Effector memory CD4-positive, alpha-beta T cell (primary cell): Measurements from ENCODE around the gene MTERF4.

Source experiments
- DNase-seq, 3 donors: peaks; one replicate each; pipeline ENCODE4 v3.0.0-alpha.2; 2020
- H3K27ac ChIP-seq: 2 replicates; pipeline ENCODE4 v1.7.0; 2013; ENCODE audit warnings: mild to moderate bottlenecking, low read length, moderate library complexity; ENCODE audit not compliant: insufficient read depth, poor library complexity, severe bottlenecking
- H3K27me3 ChIP-seq: replicated peaks from 2 replicates; pipeline ENCODE4 v1.7.0; 2013; ENCODE audit warnings: mild to moderate bottlenecking, low read length; ENCODE audit not compliant: insufficient read depth, control insufficient read depth, poor library complexity, severe bottlenecking
- H3K36me3 ChIP-seq: 2 replicates; pipeline ENCODE4 v1.7.0; 2013; ENCODE audit warnings: mild to moderate bottlenecking, low read length, moderate library complexity; ENCODE audit not compliant: control insufficient read depth, insufficient read depth
- H3K4me1 ChIP-seq: 2 replicates; pipeline ENCODE4 v1.7.0; 2013; ENCODE audit warnings: low read length, mild to moderate bottlenecking; ENCODE audit not compliant: control insufficient read depth, insufficient read depth, poor library complexity, severe bottlenecking
- H3K4me3 ChIP-seq: 2 replicates; pipeline ENCODE4 v1.7.0; 2013; ENCODE audit warnings: low read length, low read depth, mild to moderate bottlenecking; ENCODE audit not compliant: insufficient read depth, poor library complexity, severe bottlenecking
- H3K9me3 ChIP-seq: 2 replicates; pipeline ENCODE4 v1.7.0; 2013; ENCODE audit warnings: mild to moderate bottlenecking, low read length, moderate library complexity; ENCODE audit not compliant: control insufficient read depth
- total RNA-seq, 3 donors: gene quantifications; one replicate each; lab custom pipeline; 2026; lab: John Stamatoyannopoulos, UW

Gene MTERF4, protein sequence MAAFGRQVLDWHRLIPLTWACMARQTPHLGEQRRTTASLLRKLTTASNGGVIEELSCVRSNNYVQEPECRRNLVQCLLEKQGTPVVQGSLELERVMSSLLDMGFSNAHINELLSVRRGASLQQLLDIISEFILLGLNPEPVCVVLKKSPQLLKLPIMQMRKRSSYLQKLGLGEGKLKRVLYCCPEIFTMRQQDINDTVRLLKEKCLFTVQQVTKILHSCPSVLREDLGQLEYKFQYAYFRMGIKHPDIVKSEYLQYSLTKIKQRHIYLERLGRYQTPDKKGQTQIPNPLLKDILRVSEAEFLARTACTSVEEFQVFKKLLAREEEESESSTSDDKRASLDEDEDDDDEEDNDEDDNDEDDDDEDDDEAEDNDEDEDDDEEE
- total RNA-seq: 47.6 to 81.1 (median 60.8) reads per million in 3 donors

DNA sequence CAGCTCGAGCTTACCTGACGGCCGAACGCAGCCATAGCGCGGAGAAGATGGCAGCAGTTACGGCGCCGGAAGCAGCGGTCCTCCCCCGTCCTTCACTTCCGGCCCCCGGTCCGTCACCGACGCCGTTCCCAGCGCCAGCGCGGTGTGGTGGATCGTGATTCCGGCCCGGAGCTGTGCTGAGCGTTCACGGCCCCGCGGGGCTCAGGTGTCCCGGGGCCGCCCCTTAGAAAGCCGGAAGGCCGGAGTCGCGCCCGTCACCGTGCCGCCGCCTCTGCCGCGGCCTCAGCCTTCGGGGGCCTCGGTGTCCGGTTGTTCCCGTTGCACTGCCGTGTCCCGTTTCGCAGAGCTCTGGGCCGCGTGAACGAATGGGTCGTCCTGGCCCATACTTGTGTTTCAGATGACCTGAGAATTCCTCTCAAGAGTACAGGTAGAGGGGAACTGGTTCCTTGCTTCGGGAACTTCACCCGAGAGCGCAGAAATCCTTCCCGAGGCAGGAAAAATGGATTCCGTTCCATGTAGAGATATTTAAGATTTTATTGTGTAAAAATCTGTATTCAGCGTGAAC is at the start of gene MTERF4:
TSS of gene MTERF4 (minus strand) at position 49 of the 565 bp plus-strand sequence. CDS start at position 35, 14 bp downstream.
- DNase-seq: peak; percentile 76 to 85 (median 80)

DNA sequence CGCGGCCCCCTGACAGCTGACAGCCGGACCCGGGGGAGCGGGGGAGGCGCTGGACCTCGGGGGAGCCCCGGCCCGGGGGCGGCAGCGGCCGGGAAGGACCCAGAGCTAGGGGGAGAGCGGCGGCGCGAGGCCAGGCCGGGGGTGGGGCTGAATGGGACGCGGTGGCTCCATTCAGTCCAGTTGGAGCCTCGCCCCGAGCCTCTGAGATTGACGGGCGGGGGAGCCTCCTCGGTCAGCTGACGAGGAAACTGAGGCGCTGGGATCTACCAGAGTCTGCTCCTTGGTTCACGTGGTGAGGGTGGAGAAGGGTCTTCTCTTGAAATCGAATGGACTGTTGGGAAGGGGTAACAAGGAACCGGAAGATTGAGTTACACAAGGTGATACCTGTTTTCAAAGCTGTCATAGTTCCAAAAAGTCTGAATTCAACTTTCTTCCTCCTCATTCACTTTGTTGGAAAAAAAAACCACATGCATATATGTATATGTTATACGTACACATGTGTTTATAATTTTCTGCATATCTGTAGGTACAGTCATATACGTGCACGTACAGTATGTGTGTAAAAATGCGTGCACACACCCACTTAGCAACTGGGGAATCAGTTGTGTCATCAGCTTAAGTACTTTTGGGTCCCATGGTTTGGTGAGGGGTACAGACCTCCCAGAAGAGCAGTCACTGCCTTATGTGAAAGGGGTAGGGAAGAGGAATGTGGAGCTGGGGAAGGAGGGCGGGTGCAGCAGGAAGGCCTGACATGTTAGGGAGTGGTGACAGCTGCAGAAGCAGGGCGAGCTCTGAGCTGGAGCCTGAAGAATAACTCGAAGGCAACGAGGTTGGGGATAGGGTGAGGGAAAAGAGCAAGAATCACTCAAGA is 48.8 kb upstream of the MTERF4 start:
- Histone ChIP-seq H3K27ac (peak overlapping the region; percentile 72), H3K4me3 (peak overlapping the region; percentile 92), H3K27me3 (no peaks in the 10 kb centered on the region), H3K4me1 (peaks cover 17% of the 10 kb centered on the region), H3K36me3 (no peaks in the 10 kb centered on the region), H3K9me3 (no peaks in the 10 kb centered on the region)
- no peak for DNase-seq

More for the DNA sequence above, at the start of gene MTERF4:
- Histone ChIP-seq H3K27me3 (no peaks in the 10 kb centered on the region), H3K27ac (peak within 1 kb of the TSS; percentile 89), H3K4me1 (peaks cover 17% of the 10 kb centered on the region), H3K4me3 (peak within 1 kb of the TSS; percentile 82), H3K9me3 (no peaks in the 10 kb centered on the region), H3K36me3 (peaks cover 35% of the 10 kb centered on the region)

DNA sequence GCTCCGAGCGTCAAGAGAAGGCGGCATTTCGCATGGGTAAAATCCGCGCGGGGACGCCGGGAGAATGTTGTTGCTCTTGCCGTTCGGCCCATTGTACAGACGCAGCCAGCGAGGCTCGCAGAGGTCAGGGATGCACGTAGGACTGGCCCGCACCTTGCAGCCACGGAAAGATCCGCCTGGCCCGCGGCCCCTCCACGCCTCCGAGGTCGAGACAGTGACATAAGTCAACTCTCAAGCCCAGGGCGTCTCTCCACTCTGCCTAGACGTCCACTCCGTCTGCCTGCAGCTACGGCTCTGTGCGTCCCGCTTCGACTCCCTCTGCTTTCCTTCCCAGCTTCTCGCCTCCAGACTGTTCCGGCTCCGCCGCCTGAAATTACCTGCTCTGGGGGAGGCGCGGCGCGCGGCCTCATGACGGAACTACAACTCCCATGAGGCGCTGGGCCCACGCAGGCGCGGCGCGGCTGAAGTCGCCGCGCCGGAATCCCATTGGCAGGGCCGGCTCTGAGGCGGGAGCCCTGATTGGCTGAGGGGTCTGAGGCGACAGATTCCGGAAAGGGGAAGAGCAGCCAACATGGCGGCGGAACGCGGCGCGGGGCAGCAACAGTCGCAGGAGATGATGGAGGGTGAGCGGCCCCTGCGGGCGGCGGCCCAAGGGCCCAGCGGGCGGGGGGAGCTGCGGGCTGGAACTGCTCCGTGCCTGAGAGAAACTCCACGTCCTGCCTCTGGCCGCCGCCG is 48.0 kb upstream of the MTERF4 start, which contains the start of gene PPP1R7:
TSS of gene PPP1R7 (plus strand) at position 543 of the 735 bp plus-strand sequence. CDS start at position 572, 29 bp downstream.
- Histone ChIP-seq H3K4me1 (peaks cover 17% of the 10 kb centered on the region), H3K27ac (peak within 1 kb of the TSS; percentile 72), H3K27me3 (no peaks in the 10 kb centered on the region), H3K9me3 (no peaks in the 10 kb centered on the region), H3K4me3 (peak within 1 kb of the TSS; percentile 92), H3K36me3 (no peaks in the 10 kb centered on the region)
- peak; percentile 91 to 95 (median 94) for DNase-seq

DNA sequence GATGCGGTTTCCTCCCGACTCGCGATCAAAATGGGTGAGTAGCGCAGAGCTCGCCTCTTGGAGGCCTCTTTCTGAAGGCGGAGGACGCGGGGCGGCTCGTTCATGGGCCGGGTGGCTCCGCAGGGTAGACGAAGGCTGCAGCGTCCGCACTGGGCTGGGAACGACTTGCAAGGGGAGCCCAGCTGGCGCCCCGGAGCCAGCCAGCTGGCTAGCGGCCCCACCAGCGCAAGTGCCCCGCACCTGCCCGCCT is 47.5 kb upstream of the MTERF4 start:
- Histone ChIP-seq H3K4me1 (peaks cover 17% of the 10 kb centered on the region), H3K27ac (peak overlapping the region; percentile 72), H3K27me3 (no peaks in the 10 kb centered on the region), H3K9me3 (no peaks in the 10 kb centered on the region), H3K36me3 (no peaks in the 10 kb centered on the region), H3K4me3 (peak overlapping the region; percentile 92)
- DNase-seq: no peak

DNA sequence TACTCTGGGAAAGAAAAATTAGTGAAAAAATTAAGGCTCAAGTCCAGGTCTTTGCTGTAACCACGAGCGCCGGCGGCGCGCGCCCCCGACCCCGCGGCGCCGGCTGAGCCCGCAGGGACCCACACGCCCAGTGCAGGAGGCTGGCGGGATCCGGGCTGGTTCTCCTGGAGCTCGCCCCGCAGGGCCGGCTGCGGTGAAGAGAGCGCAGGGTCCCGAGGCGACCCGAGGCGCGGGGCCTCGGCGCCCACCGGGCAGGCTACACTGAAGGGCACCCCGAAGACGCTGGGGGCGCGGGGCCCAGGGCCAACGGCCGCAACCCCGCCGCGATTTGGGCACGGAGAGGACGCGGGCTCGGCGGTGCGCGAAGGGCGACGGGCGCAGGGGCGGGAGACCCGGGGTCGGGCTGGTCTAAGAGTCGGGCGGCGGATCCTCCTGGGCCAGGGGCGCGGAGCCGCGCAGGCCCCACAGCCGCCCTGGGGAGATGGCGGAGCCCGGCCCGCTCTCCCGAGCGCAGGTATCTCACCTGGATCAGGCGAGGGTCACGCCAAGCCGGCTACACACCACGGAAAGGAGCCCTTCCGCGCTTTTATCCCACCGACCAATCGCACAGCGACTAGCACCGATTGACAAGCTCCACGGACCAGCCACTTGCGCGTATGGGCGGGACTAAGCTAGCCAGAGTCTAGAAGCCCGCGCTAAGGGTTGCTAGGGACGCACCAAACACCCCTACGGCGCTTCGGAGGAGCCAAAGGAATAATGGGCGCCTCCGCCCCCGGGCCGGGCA is 47.0 kb upstream of the MTERF4 start, which contains the start of gene PASK:
TSS of gene PASK (minus strand) at position 582 of the 784 bp plus-strand sequence. CDS start 6,440 bp downstream, outside the sequence.
- Histone ChIP-seq H3K9me3 (no peaks in the 10 kb centered on the region), H3K4me1 (peaks cover 17% of the 10 kb centered on the region), H3K27me3 (no peaks in the 10 kb centered on the region), H3K4me3 (peak within 1 kb of the TSS; percentile 92), H3K36me3 (no peaks in the 10 kb centered on the region), H3K27ac (peak within 1 kb of the TSS; percentile 72)
- peak; percentile 84 to 92 (median 89) for DNase-seq

DNA sequence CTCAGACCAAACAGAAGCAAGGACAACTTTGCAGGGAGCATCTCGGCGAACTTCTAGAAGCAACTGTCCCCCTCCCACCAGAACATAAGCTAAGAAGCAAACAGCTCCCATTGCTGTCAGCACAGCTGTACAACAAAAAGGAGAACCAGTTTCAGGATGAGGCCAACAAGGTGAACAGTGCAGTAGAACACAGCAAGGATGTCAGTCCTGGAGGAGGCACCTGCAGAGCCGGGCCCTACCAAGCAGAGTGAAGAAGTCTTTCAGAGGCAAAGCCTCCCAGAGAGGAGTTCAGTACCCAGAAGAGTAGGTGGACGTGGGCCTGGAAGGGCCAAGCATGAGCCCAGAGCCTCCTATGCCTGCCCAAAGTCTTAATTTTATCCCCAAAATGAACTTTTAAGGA is 46.2 kb upstream of the MTERF4 start:
- no peak for DNase-seq
- Histone ChIP-seq H3K27ac (no peak overlapping the region), H3K36me3 (no peaks in the 10 kb centered on the region), H3K4me1 (peaks cover 17% of the 10 kb centered on the region), H3K9me3 (no peaks in the 10 kb centered on the region), H3K27me3 (no peaks in the 10 kb centered on the region), H3K4me3 (peak overlapping the region; percentile 92)

DNA sequence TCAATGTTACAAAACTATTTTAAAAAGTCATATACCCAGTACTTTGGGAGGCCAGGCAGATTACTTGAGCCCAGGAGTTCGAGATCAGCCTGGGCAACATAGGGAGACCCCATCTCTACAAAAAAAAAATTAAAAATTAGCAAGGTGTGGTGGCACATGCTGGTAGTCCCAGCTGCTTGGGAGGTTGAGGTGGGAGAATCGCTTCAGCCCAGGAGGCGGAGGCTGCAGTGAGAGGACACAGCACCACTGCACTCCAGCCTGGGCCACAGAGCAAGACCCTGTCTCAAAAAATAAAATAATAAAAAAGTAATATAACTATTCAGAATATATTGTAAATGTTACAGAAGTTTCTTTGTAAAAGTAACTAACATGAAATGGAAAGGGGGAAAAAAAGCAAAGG is 45.2 kb upstream of the MTERF4 start:
- Histone ChIP-seq H3K27me3 (no peaks in the 10 kb centered on the region), H3K9me3 (no peaks in the 10 kb centered on the region), H3K36me3 (peaks cover 4% of the 10 kb centered on the region), H3K27ac (no peak overlapping the region), H3K4me3 (no peak overlapping the region), H3K4me1 (peaks cover 17% of the 10 kb centered on the region)
- no peak for DNase-seq

DNA sequence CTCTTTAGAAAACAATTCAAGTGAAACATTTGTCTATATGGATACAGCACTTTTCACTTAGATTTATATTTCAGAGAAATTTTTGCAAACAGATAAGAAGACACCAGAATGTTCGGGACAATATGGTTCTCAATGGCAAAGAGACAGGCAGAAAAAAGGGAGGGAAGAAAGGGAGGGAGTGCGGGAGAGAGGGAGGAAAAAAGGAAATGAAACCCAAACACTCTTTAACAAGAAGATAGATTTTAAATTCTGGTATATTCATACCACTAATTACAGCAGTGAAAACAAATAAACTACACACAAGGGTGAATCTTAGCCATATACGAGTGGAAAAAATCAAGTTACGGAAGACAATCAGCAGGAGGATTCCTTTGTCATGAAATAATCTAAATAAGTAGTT is 44.2 kb upstream of the MTERF4 start:
- Histone ChIP-seq H3K4me1 (peaks cover 14% of the 10 kb centered on the region), H3K27me3 (no peaks in the 10 kb centered on the region), H3K36me3 (peaks cover 6% of the 10 kb centered on the region), H3K4me3 (no peak overlapping the region), H3K9me3 (no peaks in the 10 kb centered on the region), H3K27ac (no peak overlapping the region)
- DNase-seq: no peak

DNA sequence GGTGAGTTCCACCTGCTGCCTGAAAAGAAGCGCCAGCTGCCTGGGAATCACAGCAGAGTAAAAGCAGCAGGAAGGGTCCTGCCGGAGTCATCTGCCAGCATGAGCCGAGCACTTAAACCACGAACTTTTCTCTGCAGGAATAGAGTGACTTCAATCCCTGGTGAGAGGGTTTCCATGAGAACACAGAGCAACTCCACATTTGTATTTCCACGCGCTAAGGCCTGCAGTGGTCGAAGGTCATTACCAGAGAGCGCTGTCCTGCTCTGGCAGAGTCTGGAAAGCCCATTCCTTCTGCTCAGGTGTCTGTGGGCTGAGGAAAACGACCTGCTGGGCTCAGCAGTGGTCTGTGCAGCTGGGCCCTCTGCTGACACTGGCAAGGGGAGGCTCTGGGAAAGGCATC is 40.5 kb upstream of the MTERF4 start:
- H3K9me3 ChIP-seq: no peaks in the 10 kb centered on the region
- H3K36me3 ChIP-seq: peaks cover 30% of the 10 kb centered on the region
- H3K27me3 ChIP-seq: no peaks in the 10 kb centered on the region
- no peak overlapping the region for H3K27ac ChIP-seq
- H3K4me1 ChIP-seq: no peaks in the 10 kb centered on the region
- no peak for DNase-seq
- H3K4me3 ChIP-seq: no peak overlapping the region
